ENCODE data around the gene SETD6.

SETD6 gene

GRCh38 chr16:58492735-58493134, 22.6 kb upstream of the SETD6 start:
- in situ Hi-C loops (cut with MboI; ENCODE audit: low sequenced_read_pairs): loop anchor here (5.0 kb wide), 1 partner anchor 160 kb away; no protein-coding TSS in a partner anchor

GRCh38 chr16:58493756-58494431, 21.4 kb upstream of the SETD6 start:
- in situ Hi-C loops (cut with MboI; ENCODE audit: low sequenced_read_pairs): loop anchor here (5.0 kb wide), 1 partner anchor 162 kb away; no protein-coding TSS in a partner anchor

- in situ Hi-C loops (cut with MboI; ENCODE audit: low sequenced_read_pairs): loop anchor here (5.0 kb wide), 1 partner anchor 163 kb away; no protein-coding TSS in a partner anchor
Observed at GRCh38 chr16:58494981-58495520, 20.3 kb upstream of the SETD6 start.

GRCh38 chr16:58495521-58496331, 19.6 kb upstream of the SETD6 start:
- in situ Hi-C loops (cut with MboI; ENCODE audit: low sequenced_read_pairs): no loop called here

- in situ Hi-C loops (cut with MboI; ENCODE audit: low sequenced_read_pairs): no loop called here
Observed at GRCh38 chr16:58497468-58497867, 17.8 kb upstream of the SETD6 start.

- in situ Hi-C loops (cut with MboI; ENCODE audit: low sequenced_read_pairs): no loop called here
Observed at GRCh38 chr16:58497935-58498334, 17.4 kb upstream of the SETD6 start.

- in situ Hi-C loops (cut with MboI; ENCODE audit: low sequenced_read_pairs): no loop called here
Observed at GRCh38 chr16:58498341-58499091, 16.8 kb upstream of the SETD6 start.

- in situ Hi-C loops (cut with MboI; ENCODE audit: low sequenced_read_pairs): no loop called here
Observed at GRCh38 chr16:58499092-58499511, 16.2 kb upstream of the SETD6 start.

- in situ Hi-C loops (cut with MboI; ENCODE audit: low sequenced_read_pairs): no loop called here
Observed at GRCh38 chr16:58499615-58500351, 15.5 kb upstream of the SETD6 start, which contains the start of gene NDRG4. NDRG4 (plus strand) TSS chr16:58500143; CDS start chr16:58500249, 106 bp downstream.

- in situ Hi-C loops (cut with MboI; ENCODE audit: low sequenced_read_pairs): no loop called here
Observed at GRCh38 chr16:58500430-58501241, 14.7 kb upstream of the SETD6 start.

GRCh38 chr16:58501242-58502131, 13.8 kb upstream of the SETD6 start:
- in situ Hi-C loops (cut with MboI; ENCODE audit: low sequenced_read_pairs): no loop called here

GRCh38 chr16:58502217-58502921, 12.9 kb upstream of the SETD6 start:
- in situ Hi-C loops (cut with MboI; ENCODE audit: low sequenced_read_pairs): no loop called here

GRCh38 chr16:58503166-58503862, 12.0 kb upstream of the SETD6 start:
- in situ Hi-C loops (cut with MboI; ENCODE audit: low sequenced_read_pairs): no loop called here

- in situ Hi-C loops (cut with MboI; ENCODE audit: low sequenced_read_pairs): no loop called here
Observed at GRCh38 chr16:58503863-58504688, 11.2 kb upstream of the SETD6 start.

GRCh38 chr16:58506241-58507194, 8.8 kb upstream of the SETD6 start:
- in situ Hi-C loops (cut with MboI; ENCODE audit: low sequenced_read_pairs): no loop called here
